Measurements from ENCODE around the gene SGPL1. TPM values are rescaled to one million over a fixed set of nuclear protein-coding genes. Genes with fewer than 3 reads are reported as not detected.

SGPL1 gene
- total RNA-seq, 2 donors from 2014 or later, result 21.8 to 23.9 TPM

DNA sequence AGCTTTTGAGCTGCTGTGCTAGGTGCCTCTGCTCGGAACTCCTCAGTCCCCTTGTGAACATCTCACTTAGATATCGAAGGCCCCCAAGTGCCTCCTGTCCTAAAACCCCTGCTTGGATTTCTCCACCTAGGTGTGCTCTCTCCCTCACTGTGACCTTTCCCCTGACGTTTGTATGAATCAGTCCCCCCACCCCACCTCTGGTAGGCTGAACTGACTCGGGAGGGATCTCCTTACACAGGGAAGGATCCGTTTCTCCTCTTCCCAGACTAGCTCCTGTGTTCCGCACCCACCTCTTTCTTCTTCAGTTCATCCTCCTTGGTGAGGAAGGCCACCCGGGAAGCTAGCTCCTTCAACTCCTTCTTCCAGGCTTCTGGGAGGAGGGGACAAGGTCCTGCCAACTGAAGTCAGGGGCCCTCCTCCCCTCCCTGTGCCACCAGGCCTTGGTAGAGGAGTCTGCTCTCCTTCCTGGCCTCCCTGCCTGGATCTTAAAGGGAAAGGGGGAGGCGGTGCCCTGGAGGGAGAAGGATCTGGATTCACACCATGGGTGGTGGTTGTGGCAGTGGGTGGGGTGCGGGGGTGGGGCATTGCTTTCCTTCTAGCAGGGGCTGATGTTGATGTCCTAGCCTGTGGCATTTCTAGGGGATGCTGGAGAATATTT, 37.4 kb upstream of the SGPL1 start:
- H3K9me3 Mint-ChIP-seq, result no peaks in the 10 kb centered on the region
- peak in 1 of 2 donors; percentile 43 for DNase-seq (ENCODE audit: low spot score in 2 of 2)
- no peak for ATAC-seq
- no peaks in the 10 kb centered on the region for H3K36me3 Mint-ChIP-seq
- H3K27ac Mint-ChIP-seq, result peak overlapping the region in 1 of 2 donors; percentile 89

DNA sequence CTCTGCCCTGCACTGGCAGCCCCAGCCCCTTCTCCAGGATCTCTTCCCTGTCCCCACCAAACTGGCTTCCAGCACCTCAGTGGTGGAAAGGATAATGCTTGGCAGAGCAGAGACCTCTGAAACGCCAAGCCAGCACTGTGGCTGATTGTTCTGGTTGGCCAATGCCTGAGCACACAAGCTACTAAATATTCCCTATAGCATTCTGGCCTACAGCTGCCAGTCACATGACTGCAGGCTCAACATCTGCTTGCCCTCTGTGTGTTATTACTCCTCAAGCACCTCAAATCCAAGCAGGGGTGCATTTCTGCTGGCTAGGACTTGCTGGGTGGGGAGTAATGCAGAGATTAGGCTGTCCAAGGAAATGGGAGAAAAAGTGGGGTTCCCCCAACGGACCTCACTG, 36.7 kb upstream of the SGPL1 start:
- H3K27ac Mint-ChIP-seq, result no peak overlapping the region
- no peaks in the 10 kb centered on the region for H3K9me3 Mint-ChIP-seq
- DNase-seq (ENCODE audit: low spot score in 2 of 2), result no peak
- no peak for ATAC-seq
- no peaks in the 10 kb centered on the region for H3K36me3 Mint-ChIP-seq

DNA sequence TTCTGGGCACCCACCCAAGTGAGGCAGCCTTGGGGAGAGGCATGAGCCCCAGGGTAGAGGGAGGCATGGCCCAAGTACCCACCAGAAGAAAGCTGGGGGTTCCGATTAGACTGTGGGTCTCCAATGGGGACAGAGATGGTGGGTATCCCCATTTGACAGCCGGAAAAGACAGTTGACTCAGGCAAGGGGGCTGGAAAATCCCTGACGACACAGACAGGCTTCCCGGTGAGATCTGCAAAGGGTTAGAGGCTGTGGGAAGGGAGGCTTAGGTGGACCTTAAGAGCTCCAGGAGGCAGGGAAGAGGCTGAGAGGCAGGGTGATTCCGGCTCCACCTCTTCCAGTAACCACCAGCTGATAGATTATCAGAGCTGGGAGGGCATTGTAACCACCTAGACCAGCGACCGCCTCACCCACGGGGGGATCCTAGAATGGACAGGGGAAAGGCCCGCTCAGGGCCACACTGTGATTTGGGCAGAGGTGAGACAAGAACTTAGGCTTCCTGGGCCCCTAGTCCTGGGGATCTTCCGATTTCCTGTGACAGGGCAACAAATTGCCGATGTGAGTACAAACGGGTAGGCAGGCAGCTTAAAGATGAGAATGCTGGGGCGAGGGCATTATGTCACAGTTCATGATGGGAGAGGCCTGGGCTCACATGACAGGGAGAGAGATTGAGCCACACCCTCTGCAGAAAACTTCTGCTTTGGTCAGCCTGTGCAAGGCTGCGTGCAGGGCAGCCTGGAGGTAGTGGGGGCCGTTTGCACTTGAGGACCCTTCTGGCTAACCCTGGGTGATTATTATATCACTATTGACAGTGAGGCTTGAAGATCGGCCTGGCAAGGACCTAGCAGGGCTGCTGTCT, 36.0 kb upstream of the SGPL1 start:
- Mint-ChIP-seq H3K27ac (peak overlapping the region in 1 of 2 donors; percentile 79), H3K36me3 (no peaks in the 10 kb centered on the region), H3K9me3 (no peaks in the 10 kb centered on the region)
- ATAC-seq (no peak), DNase-seq (ENCODE audit: low spot score in 2 of 2) (no peak)

DNA sequence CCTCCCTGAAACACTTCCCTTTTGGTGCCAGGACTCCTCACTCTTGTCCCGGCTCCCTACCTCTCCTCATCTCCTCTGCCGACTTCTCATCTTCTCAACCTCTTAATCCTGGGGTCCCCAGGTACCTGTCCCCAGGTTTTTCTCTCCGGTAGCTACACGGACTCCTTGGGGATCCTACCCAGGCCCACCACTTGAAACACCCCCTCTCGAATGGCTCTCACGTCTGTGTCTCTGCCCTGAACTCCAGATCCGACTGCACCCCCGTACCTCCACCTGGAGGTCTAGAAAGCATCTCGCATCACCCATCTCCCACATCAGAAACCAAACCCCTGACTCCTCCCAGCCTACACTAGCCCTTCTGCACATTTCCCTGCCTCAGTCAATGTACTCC, 35.4 kb upstream of the SGPL1 start:
- ATAC-seq, result no peak
- Mint-ChIP-seq H3K27ac (peak overlapping the region in 1 of 2 donors; percentile 14), H3K9me3 (no peaks in the 10 kb centered on the region), H3K36me3 (no peaks in the 10 kb centered on the region)
- no peak for DNase-seq (ENCODE audit: low spot score in 2 of 2)

DNA sequence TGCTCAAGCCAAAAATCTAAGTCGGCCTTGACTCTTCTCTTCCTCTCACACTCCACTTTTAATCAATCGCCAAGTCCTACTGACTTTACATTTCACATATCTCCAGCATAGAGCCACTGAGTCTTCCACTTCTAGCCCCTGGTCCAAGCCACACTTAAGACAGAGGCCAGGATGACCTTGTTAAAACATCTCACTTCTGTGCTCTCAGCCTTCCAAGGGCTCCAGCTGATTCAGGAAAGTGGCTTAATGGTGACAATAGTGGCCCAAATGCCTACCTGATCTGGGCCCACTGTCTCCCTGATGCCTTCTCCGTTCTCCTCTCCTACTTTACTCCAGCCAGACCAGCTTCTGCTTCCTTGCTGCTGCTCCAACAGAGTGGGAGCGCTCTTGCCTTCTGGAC, 35.0 kb upstream of the SGPL1 start:
- no peak for DNase-seq (ENCODE audit: low spot score in 2 of 2)
- Mint-ChIP-seq H3K9me3 (no peaks in the 10 kb centered on the region), H3K27ac (peak overlapping the region in 1 of 2 donors; percentile 14), H3K36me3 (no peaks in the 10 kb centered on the region)
- no peak for ATAC-seq

DNA sequence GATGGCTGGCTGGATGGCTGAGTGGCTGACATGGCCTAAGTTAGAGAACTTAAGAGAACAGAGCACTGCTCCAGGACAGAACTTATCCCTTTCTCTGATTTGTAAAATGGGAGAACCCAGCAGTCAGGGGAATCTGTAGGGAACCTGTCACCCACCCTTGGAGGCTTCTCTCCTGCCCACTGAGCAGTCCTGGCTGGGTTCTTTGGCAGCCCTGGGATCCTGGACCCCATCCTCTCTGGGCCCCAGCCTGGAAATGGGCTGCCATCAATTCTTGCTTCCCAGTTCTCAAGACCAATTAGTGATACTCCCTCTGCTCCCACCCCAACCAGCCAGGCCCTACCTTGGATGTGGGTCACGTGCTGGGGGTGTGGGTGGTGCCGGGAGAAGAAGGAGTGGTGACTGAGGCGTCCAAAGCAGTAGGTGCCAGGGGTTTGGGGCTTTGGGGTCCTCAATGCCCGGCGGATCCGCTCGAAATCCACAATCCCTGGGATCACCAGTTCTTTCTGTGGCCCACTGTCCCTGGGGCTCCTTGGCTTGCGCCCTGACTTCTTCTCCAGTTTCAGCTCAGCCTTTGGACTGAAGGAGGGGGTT, 34.2 kb upstream of the SGPL1 start:
- no peak for DNase-seq (ENCODE audit: low spot score in 2 of 2)
- no peaks in the 10 kb centered on the region for H3K36me3 Mint-ChIP-seq
- peak overlapping the region in 1 of 2 donors; percentile 14 for H3K27ac Mint-ChIP-seq
- H3K9me3 Mint-ChIP-seq, result no peaks in the 10 kb centered on the region
- no peak for ATAC-seq

DNA sequence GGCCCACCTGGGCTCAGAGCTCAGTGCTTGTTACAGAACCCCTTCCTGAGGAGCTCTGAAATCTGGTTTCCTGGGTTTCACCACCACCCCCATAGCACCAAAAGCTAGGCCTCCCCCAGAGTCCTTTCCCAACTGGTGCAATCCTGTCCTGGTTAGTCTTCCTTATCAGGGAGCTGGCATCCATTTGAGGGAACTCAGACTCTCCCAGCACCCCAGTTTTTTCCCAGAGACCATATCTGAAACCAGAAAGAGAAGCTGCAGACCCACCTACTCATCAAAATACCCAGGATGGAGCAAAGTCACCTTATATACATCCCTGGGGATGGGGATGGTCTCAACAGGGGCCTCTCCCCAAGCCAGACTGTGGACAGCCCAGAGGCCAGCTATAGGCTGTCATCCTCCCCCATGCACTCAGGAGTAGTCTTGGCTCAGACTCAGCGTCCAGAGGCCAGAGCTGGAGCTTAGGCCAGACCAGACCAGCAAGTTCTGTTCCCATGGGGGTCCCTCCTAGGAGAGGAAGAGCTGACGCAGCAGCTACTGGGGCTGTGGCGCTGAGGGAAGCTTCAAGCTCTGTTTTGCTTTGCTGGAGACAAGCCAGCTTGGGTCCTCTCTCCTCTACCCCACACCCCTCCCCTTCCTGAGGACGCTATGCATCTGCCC, 33.5 kb upstream of the SGPL1 start:
- H3K27ac Mint-ChIP-seq, result no peak overlapping the region
- no peaks in the 10 kb centered on the region for H3K36me3 Mint-ChIP-seq
- no peak for ATAC-seq
- H3K9me3 Mint-ChIP-seq, result no peaks in the 10 kb centered on the region
- no peak for DNase-seq (ENCODE audit: low spot score in 2 of 2)

DNA sequence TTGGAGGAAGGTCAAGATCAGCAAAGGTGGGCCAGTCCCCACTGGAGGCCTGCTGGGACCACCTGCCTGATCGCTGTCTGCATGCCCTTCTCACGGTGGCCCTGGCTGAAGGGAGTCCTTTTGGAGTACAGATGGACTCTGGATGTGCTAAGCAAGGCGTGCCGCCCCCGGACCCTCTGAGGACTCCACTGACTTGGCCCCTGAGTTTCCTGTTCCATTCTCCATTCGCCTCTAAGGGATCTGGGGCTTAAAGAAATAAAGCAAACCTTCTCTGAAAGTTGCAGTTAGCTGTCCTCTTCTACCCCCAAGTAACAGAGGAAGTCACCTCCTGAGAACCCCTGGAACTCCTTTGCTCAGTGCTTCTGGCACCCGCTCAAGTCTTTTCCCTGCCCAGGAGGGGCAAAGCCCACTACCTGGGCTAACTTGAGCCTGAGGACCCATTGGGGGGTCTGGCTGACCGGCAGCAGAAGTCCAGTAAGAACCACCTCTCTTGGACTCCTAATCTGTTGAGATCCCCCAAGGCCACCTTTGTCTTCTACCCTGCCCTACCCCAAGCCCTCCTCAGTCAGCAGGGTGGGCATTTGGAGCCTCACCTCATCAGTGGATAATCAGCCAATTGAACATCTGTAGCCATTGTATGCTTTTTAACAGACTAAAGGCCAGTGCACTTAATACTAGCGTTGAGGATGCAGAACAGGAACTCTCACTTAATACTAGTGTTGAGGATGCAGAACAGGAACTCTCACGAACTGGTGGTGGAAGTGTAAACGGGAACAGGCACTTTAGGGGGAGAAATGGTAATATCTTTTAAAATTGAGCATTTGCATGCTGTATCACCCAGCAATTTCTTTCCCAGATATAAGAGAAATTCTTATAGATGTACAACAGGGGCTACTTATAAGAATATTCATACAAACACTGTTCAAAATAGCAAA, 32.7 kb upstream of the SGPL1 start:
- no peak for DNase-seq (ENCODE audit: low spot score in 2 of 2)
- Mint-ChIP-seq H3K27ac (no peak overlapping the region), H3K9me3 (no peaks in the 10 kb centered on the region), H3K36me3 (no peaks in the 10 kb centered on the region)
- ATAC-seq, result no peak

DNA sequence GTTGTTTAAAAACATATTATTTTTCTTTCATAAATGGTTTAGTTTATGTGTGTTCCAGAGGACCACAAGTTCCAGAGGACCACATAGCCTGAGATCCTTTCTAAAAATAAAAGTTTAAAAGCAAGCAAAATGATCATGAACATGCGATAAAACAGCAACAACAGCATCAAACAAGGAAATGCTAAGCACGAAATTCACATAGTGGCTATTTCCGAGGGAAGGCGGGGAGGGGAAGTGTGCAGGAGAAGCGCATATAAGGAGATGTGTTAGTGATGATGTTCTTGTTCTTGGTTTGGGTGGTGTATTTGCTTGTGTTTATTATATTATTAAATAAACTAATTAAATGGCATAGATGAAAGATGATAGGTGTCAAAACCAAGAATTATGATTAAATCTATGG, 31.7 kb upstream of the SGPL1 start:
- ATAC-seq, result no peak
- Mint-ChIP-seq H3K9me3 (no peaks in the 10 kb centered on the region), H3K27ac (no peak overlapping the region)

DNA sequence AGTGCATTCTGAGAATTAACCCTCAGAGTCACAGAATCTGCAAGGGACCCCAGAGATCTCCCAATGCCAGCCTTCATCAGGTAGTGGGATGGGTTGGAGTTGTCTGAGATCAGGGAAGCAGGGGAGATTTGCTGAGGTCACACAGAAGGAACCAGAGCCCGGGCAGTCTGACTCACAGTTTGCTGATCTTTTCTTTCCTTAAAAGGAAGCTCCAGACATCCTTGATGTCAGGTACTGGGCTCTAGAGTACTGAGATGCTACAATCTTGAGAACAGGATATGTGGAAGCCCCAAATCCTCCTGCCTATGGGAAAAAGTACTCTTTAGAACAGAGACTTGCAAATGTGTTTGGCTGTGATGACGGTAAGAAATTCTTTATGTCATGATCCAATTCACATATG, 31.3 kb upstream of the SGPL1 start:
- Mint-ChIP-seq H3K27ac (no peak overlapping the region), H3K36me3 (no peaks in the 10 kb centered on the region), H3K9me3 (no peaks in the 10 kb centered on the region)
- DNase-seq (ENCODE audit: low spot score in 2 of 2) (no peak), ATAC-seq (no peak)

More for the DNA sequence above, 31.7 kb upstream of the SGPL1 start:
- DNase-seq (ENCODE audit: low spot score in 2 of 2), result no peak
- no peaks in the 10 kb centered on the region for H3K36me3 Mint-ChIP-seq

DNA sequence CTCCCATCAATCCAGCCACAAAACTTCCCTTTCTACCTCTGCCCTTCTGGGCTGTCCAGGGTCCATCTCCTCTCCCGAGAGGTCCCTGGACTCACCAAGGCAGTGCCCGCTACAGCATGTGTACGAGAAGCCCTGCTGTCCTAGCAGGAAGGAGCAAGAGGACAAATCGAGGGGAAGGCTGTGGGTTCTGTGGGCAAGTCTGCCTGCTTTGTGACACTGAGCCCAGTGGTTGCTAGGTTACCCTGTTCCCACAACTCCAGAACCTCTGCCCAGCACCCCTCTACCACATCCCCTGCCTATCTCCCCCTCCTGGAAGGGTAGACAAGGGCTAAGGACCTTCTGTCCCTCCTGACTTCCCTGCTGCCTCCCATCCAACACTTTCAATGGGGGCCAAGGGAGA, 30.6 kb upstream of the SGPL1 start, which contains the start of gene TBATA:
TSS of gene TBATA (minus strand) at position 188 of the 400 bp plus-strand sequence. CDS start 1,998 bp downstream, outside the sequence.
- Mint-ChIP-seq H3K9me3 (no peaks in the 10 kb centered on the region), H3K36me3 (no peaks in the 10 kb centered on the region), H3K27ac (no peak within 1 kb of the TSS)
- ATAC-seq (peak in 1 of 2 donors; percentile 29), DNase-seq (ENCODE audit: low spot score in 2 of 2) (no peak)

DNA sequence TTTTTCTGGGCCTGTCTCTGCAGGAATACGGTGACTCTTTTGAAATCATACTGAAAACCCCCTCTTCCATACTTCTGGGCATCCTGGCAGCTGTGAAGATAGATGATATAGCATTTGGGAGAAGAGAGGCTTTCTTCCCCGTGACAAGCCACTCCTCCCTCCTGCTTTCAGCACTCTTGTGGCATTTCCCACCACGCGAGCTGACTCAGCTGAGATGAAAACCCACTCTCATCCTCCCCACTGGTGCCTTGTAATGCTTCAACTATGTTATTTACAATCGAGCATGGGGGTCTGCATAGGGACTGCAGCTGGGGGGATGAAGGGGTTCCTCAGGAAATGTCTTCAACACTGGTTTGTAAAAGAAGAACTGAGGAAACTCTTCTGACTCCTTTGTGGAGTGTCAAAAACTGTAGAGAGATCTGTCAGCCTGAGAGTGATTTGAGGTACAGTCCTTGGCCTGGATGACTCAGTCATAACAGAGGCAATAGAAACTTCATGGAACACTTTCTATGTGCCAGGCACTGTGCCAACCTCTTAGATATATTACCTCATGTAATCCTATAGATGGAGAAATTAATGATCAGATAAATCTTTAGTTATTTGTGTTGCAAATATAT, 28.8 kb upstream of the SGPL1 start:
- H3K27ac Mint-ChIP-seq, result no peak overlapping the region
- DNase-seq (ENCODE audit: low spot score in 2 of 2) (no peak), ATAC-seq (peak; percentile 59 to 88)
- H3K9me3 Mint-ChIP-seq, result no peaks in the 10 kb centered on the region
- H3K36me3 Mint-ChIP-seq, result no peaks in the 10 kb centered on the region

DNA sequence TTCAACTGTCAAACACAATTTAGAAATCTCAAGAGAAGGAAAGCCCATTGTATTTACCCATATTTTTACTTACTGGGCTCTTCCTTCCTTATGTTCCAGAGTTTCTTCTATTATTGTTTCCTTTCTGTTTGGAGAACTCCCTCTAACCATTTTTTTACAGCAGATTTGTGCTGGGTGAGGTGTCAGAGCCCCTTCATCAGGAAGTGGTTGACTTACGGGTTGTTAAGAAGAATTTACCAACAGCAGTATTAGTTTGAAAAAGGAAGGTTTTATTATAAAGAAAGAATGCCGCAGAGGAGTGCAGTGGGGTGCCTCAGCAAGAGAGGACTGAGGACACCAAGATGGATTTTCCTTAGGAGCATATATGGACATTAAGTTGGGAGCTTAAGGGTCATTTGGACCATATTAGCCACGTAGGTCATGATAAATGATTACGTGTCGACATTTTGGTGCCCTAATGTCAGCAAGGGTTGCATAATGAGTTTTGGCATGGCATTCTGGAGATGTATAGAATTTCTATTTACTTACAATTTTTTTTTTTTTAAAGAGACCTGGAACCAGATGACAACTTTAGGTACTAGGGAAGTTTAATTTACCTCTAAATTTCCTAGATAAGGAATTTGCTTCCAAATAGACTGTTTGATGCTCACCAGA, 24.2 kb upstream of the SGPL1 start:
- H3K9me3 Mint-ChIP-seq, result peaks cover 0 to 2% of the 10 kb centered on the region in 2 donors
- no peak overlapping the region for H3K27ac Mint-ChIP-seq
- H3K36me3 Mint-ChIP-seq, result no peaks in the 10 kb centered on the region
- ATAC-seq (no peak), DNase-seq (ENCODE audit: low spot score in 2 of 2) (no peak)

DNA sequence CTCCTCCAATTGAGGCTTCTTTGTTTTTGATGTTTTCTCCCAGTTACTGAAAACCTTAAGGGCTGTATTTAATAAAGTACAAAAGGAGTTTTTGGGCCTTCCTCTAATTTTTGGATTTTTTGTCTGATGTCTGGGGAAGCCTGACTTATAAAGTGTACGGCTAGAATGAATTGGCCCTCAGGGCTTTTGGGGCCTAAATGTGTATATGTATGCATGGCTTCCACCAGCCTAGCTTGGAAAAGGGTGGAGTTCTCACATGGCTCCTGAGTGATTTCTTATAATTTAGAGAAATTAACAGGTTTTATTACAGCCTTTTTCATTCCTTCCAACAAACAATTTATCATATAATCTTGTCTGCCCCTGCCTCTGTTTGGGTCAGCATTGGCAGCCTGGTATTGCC, 20.1 kb upstream of the SGPL1 start:
- Mint-ChIP-seq H3K9me3 (peaks cover 0 to 10% of the 10 kb centered on the region in 2 donors), H3K27ac (no peak overlapping the region), H3K36me3 (no peaks in the 10 kb centered on the region)
- no peak for ATAC-seq
- no peak for DNase-seq (ENCODE audit: low spot score in 2 of 2)

DNA sequence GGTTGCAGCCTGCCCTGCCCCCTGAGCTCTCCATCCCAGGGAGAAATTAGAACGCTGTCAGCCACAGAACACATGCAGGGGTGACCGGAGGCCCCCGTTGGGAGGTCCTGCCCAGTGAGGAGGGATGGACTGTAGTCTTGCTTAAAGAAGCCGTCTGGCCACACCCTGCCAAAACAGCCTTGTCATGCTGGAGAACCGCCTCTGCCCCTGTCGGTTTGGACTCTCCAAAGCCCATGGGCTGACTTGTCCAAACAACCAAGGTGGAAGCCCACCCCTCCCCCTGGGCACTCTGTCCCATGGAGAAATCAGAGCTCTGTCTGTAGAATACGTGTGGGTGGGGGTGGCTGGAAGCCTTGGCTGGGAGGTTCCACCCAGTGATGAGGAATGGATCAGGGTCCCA, 17.9 kb upstream of the SGPL1 start:
- Mint-ChIP-seq H3K9me3 (peaks cover 0 to 10% of the 10 kb centered on the region in 2 donors), H3K36me3 (no peaks in the 10 kb centered on the region), H3K27ac (no peak overlapping the region)
- DNase-seq (ENCODE audit: low spot score in 2 of 2) (no peak), ATAC-seq (no peak)

Data from activated naive CD4-positive, alpha-beta T cell treated with anti-CD3 and anti-CD28 coated beads, Interleukin-2, amount 50 U/mL, for 72 hours (primary cell).